Stimulated activated CD4-positive, alpha-beta T cell treated with anti-CD3 and anti-CD28 coated beads, TNF-alpha, amount 100 ng/mL, for 24 hours (primary cell): ENCODE data around the gene EDEM2.
"Not testable (repeated sequence)": the region's sequence is repeated elsewhere in the genome, so short reads cannot be mapped to it uniquely, and the experiment has no call there.

Experiments used
- DNase-seq, 3 experiments: peaks; one replicate each; pipeline ENCODE4 v3.0.0-alpha.2; 2020; ENCODE audit warnings: low read depth in 3 of 3

Gene EDEM2

DNA sequence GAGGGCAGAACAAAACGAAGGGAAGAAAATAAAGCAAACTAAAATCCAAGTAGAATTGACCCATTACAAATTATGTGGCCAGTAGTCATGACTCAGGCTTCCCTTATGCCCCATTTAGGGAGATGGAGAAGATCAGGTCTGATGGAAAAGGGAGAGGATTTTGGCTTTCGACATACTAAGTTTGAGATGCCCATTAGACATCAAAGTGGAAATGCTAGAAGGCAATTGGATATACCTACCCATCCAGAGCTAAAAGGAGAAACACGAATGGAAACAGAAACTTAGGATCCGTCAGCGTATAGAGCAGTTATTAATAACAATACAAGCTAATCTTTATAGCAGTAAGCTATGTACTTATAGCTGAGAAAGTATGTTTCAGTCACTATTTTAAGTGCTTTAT, 59.3 kb downstream of the EDEM2 start:
- no peak for DNase-seq

- no peak for DNase-seq
Observed at GRCh38 chr20:35087355-35087754, 59.8 kb downstream of the EDEM2 start.

DNA sequence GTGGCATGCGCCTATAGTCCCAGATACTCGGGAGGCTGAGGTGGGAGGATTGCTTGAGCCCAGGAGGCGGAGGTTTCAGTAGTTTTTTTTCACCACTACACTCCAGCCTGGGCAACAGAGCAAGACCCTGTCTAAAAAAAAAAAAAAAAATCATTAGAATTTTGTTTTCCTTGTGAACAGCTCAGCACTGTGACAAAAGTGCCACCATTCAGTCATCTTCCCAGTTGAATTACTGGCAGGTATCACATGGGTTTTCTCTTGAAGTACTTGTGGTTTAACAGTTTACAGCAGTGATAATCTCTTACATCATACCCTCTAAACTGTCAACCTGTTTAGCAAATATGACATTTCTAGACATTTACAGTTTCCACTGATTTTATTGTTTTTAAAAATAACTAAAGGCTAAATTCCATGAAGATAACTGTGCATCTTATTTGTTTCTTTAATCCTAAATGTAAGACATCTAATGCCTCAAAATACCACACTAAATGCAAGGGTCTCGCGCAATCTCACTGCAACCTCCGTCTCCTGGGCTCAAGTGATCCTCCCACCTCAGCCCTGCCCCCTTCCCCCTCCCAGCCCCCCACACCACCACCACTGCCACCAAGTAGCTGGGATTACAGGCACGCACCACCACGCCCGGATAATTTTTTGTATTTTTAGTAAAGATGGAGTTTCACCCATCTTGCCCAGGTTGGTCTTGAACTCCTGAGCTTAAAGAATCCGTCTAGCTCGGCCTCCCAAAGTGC, 61.5 kb downstream of the EDEM2 start:
- DNase-seq, result no peak

DNA sequence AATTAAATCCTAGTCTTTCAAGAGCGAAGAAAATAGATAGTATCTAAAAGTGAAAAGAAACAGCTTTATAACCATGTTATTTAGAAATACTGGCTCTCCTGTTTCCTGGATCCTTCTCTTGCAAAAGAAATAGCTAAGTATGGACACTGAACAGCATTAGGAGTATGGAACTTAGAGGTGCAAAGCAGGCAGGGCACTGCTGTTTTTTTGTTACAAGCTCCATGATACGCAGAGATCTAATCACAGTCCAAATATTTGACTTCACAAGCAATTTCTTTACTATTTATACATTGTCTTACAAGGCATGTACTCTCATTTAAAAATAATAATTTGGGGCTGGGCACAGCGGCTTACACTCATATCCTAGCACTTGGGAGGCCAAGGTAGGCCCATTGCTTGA, 62.1 kb downstream of the EDEM2 start:
- no peak for DNase-seq

- DNase-seq, result not testable (repeated sequence)
Observed at GRCh38 chr20:35080348-35080642, 66.8 kb downstream of the EDEM2 start.

GRCh38 chr20:35079472-35080347, 67.4 kb downstream of the EDEM2 start:
- no peak for DNase-seq

- no peak for DNase-seq
Observed at GRCh38 chr20:35077872-35078271, 69.3 kb downstream of the EDEM2 start.

DNA sequence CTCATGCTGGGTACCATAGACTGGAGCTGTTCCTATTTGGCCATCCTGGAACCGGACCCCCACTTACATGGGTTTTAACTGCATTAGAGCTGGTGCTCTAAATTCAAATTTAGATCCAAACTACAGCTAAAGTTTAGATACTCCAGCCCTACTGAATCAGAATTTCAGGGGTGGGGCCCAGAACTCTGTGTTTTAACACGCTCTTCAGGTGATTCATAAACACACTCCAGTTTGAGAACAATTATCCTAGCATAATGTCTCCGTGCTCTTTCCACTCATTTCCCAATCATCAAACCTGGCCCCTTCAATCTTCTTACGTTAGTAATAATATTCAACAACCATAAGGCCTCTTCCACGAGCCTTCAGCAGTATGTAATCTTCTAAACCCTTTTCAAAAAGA, 69.8 kb downstream of the EDEM2 start:
- DNase-seq, result no peak

DNA sequence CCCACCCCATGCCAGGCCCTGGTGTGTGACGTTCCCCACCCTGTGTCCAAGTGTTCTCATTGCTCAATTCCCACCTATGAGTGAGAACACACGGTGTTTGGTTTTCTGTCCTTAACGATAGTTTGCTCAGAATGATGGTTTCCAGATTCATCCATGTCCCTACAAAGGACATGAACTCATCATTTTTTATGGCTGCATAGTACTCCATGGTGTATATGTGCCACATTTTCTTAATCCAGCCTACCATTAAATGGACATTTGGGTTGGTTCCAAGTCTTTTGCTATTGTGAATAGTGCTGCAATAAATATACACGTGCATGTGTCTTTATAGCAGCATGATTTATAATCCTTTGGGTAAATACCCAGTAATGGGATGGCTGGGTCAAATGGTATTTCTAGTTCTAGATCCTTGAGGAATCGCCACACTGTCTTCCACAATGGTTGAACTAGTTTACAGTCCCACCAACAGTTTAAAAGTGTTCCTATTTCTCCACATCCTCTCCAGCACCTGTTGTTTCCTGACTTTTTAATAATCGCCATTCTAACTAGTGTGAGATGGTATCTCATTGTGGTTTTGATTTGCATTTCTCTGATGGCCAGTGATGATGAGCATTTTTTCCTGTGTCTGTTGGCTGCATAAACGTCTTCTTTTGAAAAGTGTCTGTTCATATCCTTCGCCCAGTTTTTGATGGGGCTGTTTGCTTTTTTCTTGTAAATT, 75.5 kb downstream of the EDEM2 start:
- not testable (repeated sequence) for DNase-seq

DNA sequence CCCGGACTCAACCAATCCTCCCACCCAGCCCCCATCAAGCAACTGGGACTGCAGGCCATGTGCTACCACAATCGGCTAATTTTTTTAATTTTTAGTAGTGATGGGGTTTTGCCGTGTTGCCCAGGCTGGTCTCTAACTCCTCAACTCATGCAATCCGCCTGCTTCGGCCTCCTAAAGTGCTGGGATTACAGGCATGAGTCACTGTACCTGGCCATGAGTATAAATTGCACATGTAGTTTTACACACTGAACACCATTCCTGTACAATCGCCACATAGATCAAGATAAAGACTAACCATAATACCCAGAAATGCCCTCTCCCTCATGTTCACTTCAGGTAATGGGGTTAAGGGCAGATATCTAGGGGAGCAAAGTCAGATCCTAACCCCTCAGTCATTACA, 80.9 kb downstream of the EDEM2 start:
- DNase-seq, result no peak
